HepG2 (cell line): Measurements from ENCODE around the gene ARID3C. TPM values are rescaled to one million over a fixed set of nuclear protein-coding genes. Genes with fewer than 3 reads are reported as not detected.

Source experiments
- ATF2 ChIP-seq: sonication (generic); formaldehyde crosslinking; IDR thresholded peaks from 2 replicates; pipeline ENCODE4 v1.4.0; 2020; ENCODE audit warnings: missing genetic modification reagents
- BHLHE40 ChIP-seq: IDR thresholded peaks from 2 replicates; pipeline ENCODE4 v1.6.1; 2011; ENCODE audit warnings: low read length, improper control_type of control experiment
- GFI1 ChIP-seq: sonication (generic); formaldehyde crosslinking; IDR thresholded peaks from 2 replicates; pipeline ENCODE4 v1.5.0; 2020; ENCODE audit warnings: missing genetic modification reagents, mild to moderate bottlenecking, borderline replicate concordance
- HDAC2 ChIP-seq: sonication (generic); formaldehyde crosslinking; IDR thresholded peaks from 2 replicates; pipeline ENCODE4 v1.4.0; 2020; ENCODE audit warnings: missing genetic modification reagents
- HOXA7 ChIP-seq: sonication (generic); formaldehyde crosslinking; IDR thresholded peaks from 2 replicates; pipeline ENCODE4 v1.8.1; 2022; ENCODE audit warnings: mild to moderate bottlenecking, missing genetic modification reagents, moderate library complexity
- KDM1A ChIP-seq: IDR thresholded peaks from 2 replicates; pipeline ENCODE4 v1.6.1; 2016; ENCODE audit warnings: missing compliant biosample characterization
- MLX ChIP-seq: IDR thresholded peaks from 2 replicates; pipeline ENCODE4 v1.6.1; 2016
- RBFOX2 ChIP-seq: fragments of 200-400 bp; formaldehyde crosslinking; IDR thresholded peaks from 2 replicates; pipeline ENCODE4 v1.6.1; 2017; ENCODE audit warnings: low read depth, mild to moderate bottlenecking, low read length
- SETDB1 ChIP-seq: sonication (generic); formaldehyde crosslinking; IDR thresholded peaks from 2 replicates; pipeline ENCODE4 v1.5.1; 2020; ENCODE audit warnings: missing genetic modification reagents, mild to moderate bottlenecking, borderline replicate concordance
- SRF ChIP-seq: IDR thresholded peaks from 2 replicates; pipeline ENCODE4 v1.6.1; 2011; ENCODE audit warnings: mild to moderate bottlenecking, low read depth, low read length, moderate library complexity
- TAF15 ChIP-seq: fragments of 200-400 bp; formaldehyde crosslinking; IDR thresholded peaks from one replicate; pipeline ENCODE4 v1.6.1; 2018; ENCODE audit warnings: mild to moderate bottlenecking, low read depth, low read length; ENCODE audit not compliant: poor library complexity, severe bottlenecking
- ZBED4 ChIP-seq: sonication (generic); formaldehyde crosslinking; IDR thresholded peaks from 2 replicates; pipeline ENCODE4 v1.4.0; 2020; ENCODE audit warnings: missing genetic modification reagents, borderline replicate concordance
- ZBTB49 ChIP-seq: sonication (generic); formaldehyde crosslinking; IDR thresholded peaks from 2 replicates; pipeline ENCODE4 v1.4.0; 2020; ENCODE audit warnings: missing genetic modification reagents, borderline replicate concordance
- ZBTB7A ChIP-seq: sonication (generic); formaldehyde crosslinking; IDR thresholded peaks from 2 replicates; pipeline ENCODE4 v1.8.0; 2022; ENCODE audit warnings: mild to moderate bottlenecking, missing genetic modification reagents
- ZFP91 ChIP-seq: sonication (generic); formaldehyde crosslinking; IDR thresholded peaks from 2 replicates; pipeline ENCODE4 v1.9.0; 2022; ENCODE audit warnings: missing genetic modification reagents, mild to moderate bottlenecking, borderline replicate concordance
- ZNF180 ChIP-seq: sonication (generic); formaldehyde crosslinking; IDR thresholded peaks from 2 replicates; pipeline ENCODE4 v1.4.0; 2020; ENCODE audit warnings: low read depth, missing genetic modification reagents, borderline replicate concordance
- ZNF207 ChIP-seq: fragments of 450-650 bp; IDR thresholded peaks from 2 replicates; pipeline ENCODE4 v1.6.1; 2016; ENCODE audit warnings: antibody characterized with exemption, borderline replicate concordance
- ZNF253 ChIP-seq: sonication (generic); formaldehyde crosslinking; IDR thresholded peaks from 2 replicates; pipeline ENCODE4 v1.8.0; 2022; ENCODE audit warnings: mild to moderate bottlenecking, missing genetic modification reagents, borderline replicate concordance
- ZNF607 ChIP-seq: sonication (generic); formaldehyde crosslinking; IDR thresholded peaks from 2 replicates; pipeline ENCODE4 v1.5.1; 2020; ENCODE audit warnings: missing genetic modification reagents, mild to moderate bottlenecking, borderline replicate concordance
- polyA plus RNA-seq, 8 experiments: library from polyadenylated mRNA; depleted of rRNA in 3 of 8; stranded (reverse) in 7 of 8; unstranded in 1 of 8; fragments of >200 nt; fragmentation: Illumina TruSeq in 4 of 8; extraction: Trizol in 4 of 8; gene quantifications; 2 replicates each; pipeline versions ENCODE4 v1.2.1 to v1.2.3, GENCODE V29; 2011 to 2016; ENCODE audit warnings: low read depth in 4 of 8, missing spikeins in 1 of 8, mixed read lengths in 1 of 8; ENCODE audit not compliant: insufficient read depth in 1 of 8
- total RNA-seq, 5 experiments: library from RNA; depleted of rRNA; stranded (reverse); fragments of >200 nt; fragmentation: Illumina TruSeq; extraction: Trizol; gene quantifications; 2 replicates each; pipeline ENCODE4 v1.2.3, GENCODE V29; 2016; ENCODE audit warnings: low read depth in 1 of 5

ARID3C gene
- total and polyA plus RNA-seq, 2 of the 13 experiments (the other 11 are each of a cell fraction or from before 2014, with no cell fraction given) = not detected

GRCh38 chr9:34644766-34645314 lies 16.0 kb upstream of the ARID3C start (continued):
- no peak for TF ChIP-seq ZNF180
- TF ChIP-seq ZFP91 = no peak
- TF ChIP-seq SETDB1 = no peak
- TF ChIP-seq ZNF607 (CRISPR knock-in tag) = peak; percentile 46; the same call in 1 of the 2 replicates
- TF ChIP-seq HOXA7 = no peak
- TF ChIP-seq ZBED4 (CRISPR knock-in tag) = no peak; the same call in 1 of the 2 replicates
- TF ChIP-seq KDM1A (CRISPR knock-in tag) = peak; percentile 62; the same call in 1 of the 2 replicates
- TF ChIP-seq GFI1 = peak; percentile 65; the same call in 1 of the 2 replicates
- no peak for TF ChIP-seq ZNF207
- TF ChIP-seq ZNF253 (CRISPR knock-in tag) = no peak
- 0 out of 2 replicates have a peak, but pooled peaks have one; percentile 37 for TF ChIP-seq BHLHE40
- TF ChIP-seq MLX (CRISPR knock-in tag) = no peak
- no peak for TF ChIP-seq SRF
- no peak for TF ChIP-seq RBFOX2
- TF ChIP-seq TAF15 = no peak
- TF ChIP-seq ATF2 = peak; percentile 68; the same call in 1 of the 2 replicates
- peak; percentile 77; the same call in 1 of the 2 replicates for TF ChIP-seq HDAC2
- TF ChIP-seq ZBTB49 (CRISPR knock-in tag) = no peak
- TF ChIP-seq ZBTB7A (CRISPR knock-in tag) = peak; percentile 48; the same call in 1 of the 2 replicates
